ENCODE measurements around the gene HNF1B.
"Not testable (repeated sequence)": the region's sequence is repeated elsewhere in the genome, so short reads cannot be mapped to it uniquely, and the experiment has no call there.

Gene HNF1B

DNA sequence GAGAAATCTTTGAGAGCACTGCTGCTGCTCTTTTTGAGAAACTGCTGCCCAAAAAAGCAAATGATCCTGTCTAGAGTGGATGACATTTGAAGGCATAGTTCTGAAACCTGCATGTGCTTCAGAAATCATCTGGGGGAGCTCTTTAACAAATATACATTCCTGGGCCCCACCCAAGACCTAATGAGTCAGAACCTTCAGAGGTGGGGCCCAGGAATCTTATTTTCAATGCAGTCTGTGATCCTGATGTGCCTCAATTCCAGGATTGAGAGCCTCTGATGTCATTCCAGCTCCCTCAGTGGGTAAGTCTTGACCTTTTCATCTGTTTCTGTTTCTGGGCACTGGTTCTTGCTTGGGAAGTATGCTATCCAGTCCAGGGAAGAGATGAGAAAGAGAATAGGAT lies 42.3 kb downstream of the HNF1B start:
- no peak for DNase-seq (ENCODE audit: low read depth, low spot score)

- no peak for DNase-seq (ENCODE audit: low read depth, low spot score)
Observed at GRCh38 chr17:37701496-37701898, 43.4 kb downstream of the HNF1B start.

GRCh38 chr17:37700881-37701280 lies 44.0 kb downstream of the HNF1B start:
- no peak for DNase-seq (ENCODE audit: low read depth, low spot score)

GRCh38 chr17:37699285-37699973 lies 45.4 kb downstream of the HNF1B start:
- no peak for DNase-seq (ENCODE audit: low read depth, low spot score)

DNA sequence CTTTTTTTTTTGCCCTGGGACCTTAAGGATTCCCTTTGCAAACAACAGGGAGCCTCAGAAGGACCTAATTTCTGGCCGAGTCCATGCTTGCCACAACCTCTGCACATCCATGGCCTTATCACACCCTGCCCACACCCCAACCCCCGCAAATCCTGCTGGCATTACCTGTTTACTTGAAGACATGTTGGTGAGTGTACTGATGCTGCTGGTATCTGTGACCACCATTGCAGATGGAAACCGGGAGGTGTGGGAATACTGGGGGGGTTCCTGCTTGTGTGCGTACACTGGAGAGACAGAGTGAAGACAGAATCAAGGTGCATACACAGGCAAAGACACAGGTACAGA lies 46.0 kb downstream of the HNF1B start:
- no peak for DNase-seq (ENCODE audit: low read depth, low spot score)

- no peak for DNase-seq (ENCODE audit: low read depth, low spot score)
Observed at GRCh38 chr17:37698132-37698910, 46.5 kb downstream of the HNF1B start.

DNA sequence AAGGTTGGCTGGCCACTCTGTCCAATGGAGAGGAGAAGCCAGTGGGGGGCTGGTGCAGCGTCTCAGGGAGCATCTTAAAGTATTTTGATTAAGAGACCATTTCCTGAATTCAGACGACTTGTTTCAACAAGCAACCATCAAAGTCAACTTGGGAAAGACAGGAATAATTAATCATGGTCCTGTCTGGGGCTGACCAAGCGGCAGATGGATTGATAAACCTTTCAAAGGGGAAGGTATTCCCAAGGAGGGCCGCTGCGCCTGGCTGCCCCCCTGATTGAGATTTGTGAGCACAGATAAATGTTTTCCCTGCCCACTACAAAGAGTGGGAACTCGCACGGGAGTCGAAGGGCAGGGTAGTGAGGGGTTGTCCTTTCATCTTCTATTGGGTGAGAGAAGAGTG lies 47.5 kb downstream of the HNF1B start:
- no peak for DNase-seq (ENCODE audit: low read depth, low spot score)

GRCh38 chr17:37696366-37696765 lies 48.5 kb downstream of the HNF1B start:
- no peak for DNase-seq (ENCODE audit: low read depth, low spot score)

GRCh38 chr17:37695726-37696125 lies 49.1 kb downstream of the HNF1B start:
- DNase-seq (ENCODE audit: low read depth, low spot score), result no peak

DNA sequence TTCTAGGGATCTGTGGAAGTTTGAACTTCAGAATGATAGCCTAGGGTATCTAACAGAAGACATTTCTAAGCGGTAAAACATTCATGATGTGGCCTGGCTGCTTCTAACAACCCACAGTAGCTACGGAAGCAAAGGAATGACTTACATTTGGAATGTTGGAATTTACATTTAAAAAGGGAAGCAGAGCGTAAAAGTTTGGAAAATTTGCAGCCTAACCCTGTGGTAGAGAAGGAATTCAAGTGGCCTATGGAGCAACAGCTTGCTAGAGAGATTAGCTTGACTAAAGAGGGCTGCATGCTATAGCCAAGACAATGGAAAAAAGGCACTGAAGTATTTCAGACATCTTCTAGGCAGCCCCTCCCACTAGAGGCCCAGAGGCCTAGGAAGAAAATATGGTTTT lies 50.1 kb downstream of the HNF1B start:
- DNase-seq (ENCODE audit: low read depth, low spot score), result no peak

DNA sequence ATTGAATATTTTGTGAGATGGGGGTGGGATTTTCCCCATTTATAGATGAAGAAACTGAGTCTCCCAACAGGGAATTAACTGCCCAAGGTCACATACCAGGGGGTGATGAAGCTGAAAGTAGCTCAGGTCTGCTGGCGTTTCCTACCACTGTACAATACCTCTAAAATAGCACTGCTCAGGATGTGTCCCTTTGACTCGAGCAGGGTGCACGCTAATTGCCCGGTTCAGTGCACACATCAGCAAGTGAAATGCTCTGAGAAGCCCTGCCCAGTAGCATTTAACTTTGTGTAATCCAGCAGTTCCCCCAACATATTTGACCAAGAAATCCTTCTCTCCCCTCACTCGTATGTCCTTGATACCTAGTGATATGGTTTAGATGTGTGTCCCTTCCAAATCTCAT lies 51.5 kb downstream of the HNF1B start:
- DNase-seq (ENCODE audit: low read depth, low spot score), result no peak

GRCh38 chr17:37691807-37692206 lies 53.1 kb downstream of the HNF1B start:
- DNase-seq (ENCODE audit: low read depth, low spot score), result no peak

DNA sequence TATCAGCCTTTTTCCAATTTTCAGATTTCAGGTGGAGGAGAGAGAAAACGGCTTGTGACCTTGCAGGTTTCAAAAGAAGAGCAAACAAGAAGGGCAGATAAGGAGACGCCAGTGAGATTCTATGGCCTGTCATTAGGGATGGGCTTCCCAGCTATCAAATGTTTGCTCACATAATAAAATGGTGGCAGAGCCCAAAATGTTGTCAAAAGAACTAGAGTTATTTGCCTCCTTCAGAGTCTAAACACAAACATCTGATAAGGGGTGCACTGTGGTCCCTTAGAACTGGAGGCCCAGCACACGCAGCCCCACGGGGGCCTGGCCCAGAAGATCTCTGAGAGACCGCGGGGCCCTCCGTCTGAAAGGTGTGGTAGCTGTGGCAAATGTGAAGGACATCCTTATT lies 55.5 kb downstream of the HNF1B start:
- DNase-seq (ENCODE audit: low read depth, low spot score), result no peak

DNA sequence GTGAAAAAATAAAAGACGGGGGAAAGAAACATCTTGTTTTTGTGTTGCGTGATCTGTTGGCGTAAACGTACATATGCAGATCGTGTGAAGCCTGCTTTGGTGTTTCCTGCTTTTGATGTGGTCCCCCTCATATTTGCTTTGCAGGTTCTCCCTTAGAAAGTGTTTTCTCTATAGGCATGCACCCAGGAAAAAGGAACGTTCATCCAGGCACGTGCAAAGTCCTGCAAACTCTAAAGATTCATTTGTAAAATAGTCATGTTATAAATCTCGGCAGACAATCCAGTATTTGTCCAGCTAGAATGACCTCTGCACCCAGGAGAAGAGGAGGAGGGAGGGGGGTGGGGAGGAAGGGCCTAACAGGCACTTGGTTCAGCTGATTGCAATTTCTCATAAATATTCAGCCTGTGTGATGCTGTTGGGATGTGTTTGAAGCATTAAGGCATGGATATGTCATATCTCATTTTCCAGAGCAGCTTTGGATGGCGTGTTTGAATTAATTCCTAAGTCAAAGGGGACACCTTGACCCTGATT lies 61.3 kb downstream of the HNF1B start:
- DNase-seq (ENCODE audit: low read depth, low spot score), result no peak

- no peak for DNase-seq (ENCODE audit: low read depth, low spot score)
Observed at GRCh38 chr17:37682007-37682406, 62.9 kb downstream of the HNF1B start.

GRCh38 chr17:37679995-37680394 lies 64.9 kb downstream of the HNF1B start:
- DNase-seq (ENCODE audit: low read depth, low spot score), result not testable (repeated sequence)

- DNase-seq (ENCODE audit: low read depth, low spot score), result no peak
Observed at GRCh38 chr17:37678036-37678435, 66.8 kb downstream of the HNF1B start.

GRCh38 chr17:37677021-37677420 lies 67.8 kb downstream of the HNF1B start:
- no peak for DNase-seq (ENCODE audit: low read depth, low spot score)

DNA sequence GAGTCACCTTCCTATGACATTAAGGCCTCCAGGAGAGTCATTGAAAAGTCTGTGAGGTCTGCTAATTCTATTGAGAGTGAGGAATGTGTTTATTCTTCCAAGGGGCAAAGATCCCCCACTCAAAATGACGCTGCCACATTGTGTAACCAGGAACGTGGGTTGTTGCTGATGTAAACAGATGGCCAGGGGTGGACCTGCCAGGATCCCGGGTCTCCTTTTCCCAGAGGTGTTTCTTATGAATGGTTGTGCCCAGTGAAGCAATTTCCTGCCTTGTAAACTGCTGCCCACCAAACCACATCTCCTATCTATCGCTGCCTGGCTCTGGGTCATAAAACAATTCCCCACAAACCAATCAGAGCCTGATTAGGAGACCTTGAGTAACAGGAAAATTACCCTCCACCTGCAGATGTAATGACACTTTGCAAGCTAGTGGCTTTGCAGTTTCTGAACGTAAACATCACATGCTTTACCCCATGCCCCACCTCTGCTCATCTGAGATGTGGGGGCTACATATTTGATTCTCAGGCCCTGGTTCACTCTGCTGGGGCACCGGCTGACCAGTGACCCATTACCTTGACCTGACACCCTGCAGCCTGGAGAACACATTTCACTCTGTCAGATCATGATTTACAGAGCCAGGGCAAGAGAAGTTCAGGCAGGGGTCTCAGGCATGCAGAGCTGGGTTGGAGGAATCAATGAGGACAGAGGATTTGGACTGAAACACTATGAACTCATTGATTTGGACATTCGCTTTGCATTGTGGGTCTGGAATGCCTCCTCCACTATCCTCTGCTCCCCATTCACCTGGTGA lies 68.5 kb downstream of the HNF1B start:
- DNase-seq (ENCODE audit: low read depth, low spot score), result no peak

DNA sequence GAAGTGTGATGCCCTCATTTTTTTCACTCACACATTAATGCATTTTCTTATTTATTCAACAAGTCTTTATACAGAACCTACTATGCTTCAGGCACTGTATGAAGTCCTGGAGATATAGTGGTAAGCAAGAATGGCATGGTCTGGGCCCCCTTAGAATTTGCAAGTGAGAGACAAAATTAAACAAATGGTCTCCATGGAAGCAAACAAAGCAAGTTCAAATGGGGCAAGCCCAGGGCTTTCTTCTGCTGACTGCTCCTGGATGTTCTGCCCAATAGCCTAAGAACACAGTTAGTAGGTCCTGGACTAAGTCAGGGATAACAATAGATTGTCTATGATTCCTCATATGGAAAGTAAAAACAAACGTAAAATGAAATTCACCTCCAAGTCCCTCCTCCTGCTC lies 70.3 kb downstream of the HNF1B start:
- no peak for DNase-seq (ENCODE audit: low read depth, low spot score)

DNA sequence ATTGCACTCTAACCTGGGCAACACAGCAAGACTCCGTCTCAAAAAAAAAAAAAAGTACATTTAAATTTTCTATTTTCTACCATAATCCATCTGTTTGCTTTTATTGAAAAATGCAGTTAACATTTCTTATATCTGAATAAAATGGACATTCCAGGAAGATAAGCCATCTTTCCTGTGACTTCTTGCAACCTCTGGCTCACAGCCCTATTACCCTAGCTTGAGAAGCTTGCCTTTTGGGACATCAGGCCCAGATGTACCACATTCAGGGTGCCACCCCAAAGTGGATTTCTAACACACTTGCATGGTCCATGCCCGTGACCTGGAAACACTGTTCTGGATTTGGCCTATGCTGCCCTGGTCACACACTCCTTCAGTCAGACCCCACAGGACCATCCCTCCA lies 71.5 kb downstream of the HNF1B start:
- DNase-seq (ENCODE audit: low read depth, low spot score), result no peak

DNA sequence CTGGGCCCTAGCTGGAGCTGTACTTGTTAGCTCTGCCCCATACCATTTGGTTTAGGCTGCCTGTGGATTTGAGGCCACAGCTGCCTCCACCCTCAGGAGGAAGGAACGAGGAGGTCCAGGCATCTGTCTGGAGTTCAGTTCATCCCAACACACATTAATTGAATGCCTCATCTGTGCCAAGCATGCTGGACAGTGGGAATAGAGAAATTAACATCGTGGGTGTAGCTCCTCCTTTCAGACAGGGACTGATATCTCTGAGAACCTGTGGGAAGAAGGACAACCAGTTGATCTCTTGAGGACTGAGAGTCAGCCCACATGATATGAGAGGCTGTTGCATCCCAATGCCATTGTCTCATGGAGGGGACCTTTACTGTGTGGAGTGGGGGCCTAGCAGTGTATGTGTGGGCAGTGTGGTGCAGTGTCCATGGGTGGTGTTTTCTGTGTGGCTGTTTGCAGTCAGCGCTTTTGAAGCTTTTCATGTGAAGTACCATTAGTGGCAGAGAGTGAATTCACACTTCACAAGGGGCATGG lies 72.2 kb downstream of the HNF1B start:
- DNase-seq (ENCODE audit: low read depth, low spot score), result no peak
